LHCN-M2 (cell line): Measurements from ENCODE around the gene CCDC192. TPM values are rescaled to one million over a fixed set of nuclear protein-coding genes. Genes with fewer than 3 reads are reported as not detected.
"Not testable (repeated sequence)": the region's sequence is repeated elsewhere in the genome, so short reads cannot be mapped to it uniquely, and the experiment has no call there.

Experiments
- DNase-seq: peaks from one replicate; pipeline ENCODE4 v3.0.0-alpha.2; 2012; ENCODE audit warnings: low read depth
- total RNA-seq: library from RNA; depleted of rRNA; stranded (reverse); fragments of >200 nt; gene quantifications from 2 replicates; pipeline ENCODE4 v1.2.3, GENCODE V29; 2014

CCDC192 gene
- total RNA-seq, 1 experiment from 2014 or later, result not detected

- peak; percentile 40 for DNase-seq
Measured at GRCh38 chr5:127844581-127845021, 141.4 kb downstream of the CCDC192 start.

- DNase-seq, result no peak
Measured at GRCh38 chr5:127846884-127847283, 143.7 kb downstream of the CCDC192 start.

DNA sequence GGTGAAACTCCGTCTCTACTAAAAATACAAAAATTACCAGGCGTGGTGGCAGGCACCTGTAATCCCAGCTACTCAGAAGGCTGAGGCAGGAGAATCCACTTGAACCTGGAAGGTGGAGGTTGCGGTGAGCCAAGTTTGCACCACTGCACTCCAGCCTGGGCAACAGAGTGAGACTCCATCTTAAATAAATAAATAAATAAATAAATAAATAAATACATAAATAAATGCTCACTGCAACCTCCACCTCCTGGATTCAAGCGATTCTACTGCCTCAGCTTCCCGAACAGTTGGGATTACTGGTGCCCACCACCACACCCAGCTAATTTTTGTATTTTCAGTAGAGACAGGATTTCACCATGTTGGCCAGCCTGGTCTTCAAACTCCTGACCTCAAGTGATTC, 144.4 kb downstream of the CCDC192 start:
- not testable (repeated sequence) for DNase-seq

- no peak for DNase-seq
Measured at GRCh38 chr5:127848098-127848497, 144.9 kb downstream of the CCDC192 start.

- no peak for DNase-seq
Measured at GRCh38 chr5:127849408-127849807, 146.2 kb downstream of the CCDC192 start.

GRCh38 chr5:127849891-127850290, 146.7 kb downstream of the CCDC192 start:
- DNase-seq, result no peak

GRCh38 chr5:127851964-127852363, 148.8 kb downstream of the CCDC192 start:
- DNase-seq, result no peak

DNA sequence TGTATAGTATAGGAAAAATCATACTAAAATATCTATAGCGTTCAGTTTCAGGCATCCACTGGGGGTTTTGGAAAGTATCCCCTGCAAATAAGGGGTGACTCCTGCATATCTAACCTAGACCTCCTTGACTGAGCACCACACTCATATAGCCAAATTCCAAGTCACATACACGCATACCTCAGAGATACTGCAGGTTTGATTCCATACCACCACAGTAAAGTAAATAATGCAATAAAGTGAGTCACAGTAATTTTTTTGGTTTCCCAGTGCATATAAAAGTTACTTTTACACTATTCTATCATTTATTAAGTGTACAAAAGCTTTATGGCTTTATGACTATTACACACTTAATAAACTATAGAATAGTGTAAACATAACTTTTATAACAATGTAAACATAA, 151.3 kb downstream of the CCDC192 start:
- DNase-seq, result no peak

DNA sequence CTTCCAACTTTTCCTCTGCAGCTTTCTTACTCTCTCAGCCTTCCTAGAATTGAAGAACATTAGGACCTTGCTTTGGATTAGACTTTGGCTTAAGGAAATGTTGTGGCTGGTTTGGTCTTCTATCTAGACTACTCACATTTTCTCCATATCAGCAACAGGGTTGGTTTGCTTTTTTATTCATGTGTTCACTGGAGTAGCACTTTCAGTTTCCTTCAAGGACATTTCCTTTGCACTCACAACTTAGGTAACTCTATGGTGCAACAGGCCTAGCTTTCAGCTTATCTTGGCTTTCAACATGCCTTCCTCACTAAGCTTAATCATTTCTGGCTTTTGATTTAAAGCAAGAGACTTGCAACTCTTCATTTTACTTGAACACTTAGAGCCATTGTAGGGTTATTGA, 153.1 kb downstream of the CCDC192 start:
- DNase-seq, result no peak

DNA sequence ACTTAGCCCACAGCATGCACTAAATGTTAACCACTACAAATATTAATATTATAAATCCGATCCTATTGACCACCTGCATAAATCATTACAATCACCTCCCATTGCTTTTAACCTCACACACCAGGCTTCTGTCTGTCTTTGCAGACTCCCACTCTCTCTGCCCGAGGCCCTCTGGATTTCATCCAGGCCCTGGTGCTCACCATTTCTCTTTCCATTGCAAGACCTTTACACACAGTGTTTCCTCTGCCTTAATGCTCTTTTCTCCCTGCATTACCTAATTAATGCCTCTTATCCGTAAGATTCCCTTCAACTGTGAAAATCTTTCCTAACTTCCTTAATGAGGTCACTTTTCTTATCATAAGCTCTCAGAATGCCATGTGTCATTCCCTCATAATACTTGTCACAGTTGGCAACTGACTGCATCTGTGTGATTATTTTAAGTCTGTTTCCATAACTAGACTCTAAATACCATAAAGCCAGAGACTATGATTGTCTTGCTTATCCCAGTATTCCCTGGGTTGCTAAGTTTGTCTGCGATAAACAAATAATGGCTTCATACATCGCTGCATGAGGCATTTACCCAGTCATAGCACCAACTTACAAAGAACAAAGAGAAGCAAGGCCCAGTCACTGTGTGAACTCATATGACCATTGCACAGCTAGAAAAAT, 155.1 kb downstream of the CCDC192 start:
- no peak for DNase-seq

GRCh38 chr5:127860291-127860690, 157.1 kb downstream of the CCDC192 start:
- DNase-seq, result no peak

DNA sequence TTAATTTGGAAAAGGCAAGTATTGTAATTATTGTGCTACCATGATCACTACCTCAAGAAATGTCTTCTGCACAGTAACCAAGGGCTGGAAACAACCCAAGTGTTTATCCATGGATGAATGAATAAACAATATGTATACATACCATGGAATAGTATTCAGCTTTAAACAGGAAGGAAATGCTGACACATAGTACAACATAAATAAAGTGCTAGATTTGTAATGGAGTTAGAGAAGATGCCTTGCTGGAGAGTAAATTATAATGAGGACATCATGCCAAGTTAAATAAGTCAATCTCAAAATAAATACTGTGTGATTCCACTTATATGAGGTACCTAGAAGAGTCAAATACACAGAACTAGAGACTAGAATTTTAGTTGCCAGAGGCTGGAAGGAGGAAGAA, 160.0 kb downstream of the CCDC192 start:
- DNase-seq, result no peak

DNA sequence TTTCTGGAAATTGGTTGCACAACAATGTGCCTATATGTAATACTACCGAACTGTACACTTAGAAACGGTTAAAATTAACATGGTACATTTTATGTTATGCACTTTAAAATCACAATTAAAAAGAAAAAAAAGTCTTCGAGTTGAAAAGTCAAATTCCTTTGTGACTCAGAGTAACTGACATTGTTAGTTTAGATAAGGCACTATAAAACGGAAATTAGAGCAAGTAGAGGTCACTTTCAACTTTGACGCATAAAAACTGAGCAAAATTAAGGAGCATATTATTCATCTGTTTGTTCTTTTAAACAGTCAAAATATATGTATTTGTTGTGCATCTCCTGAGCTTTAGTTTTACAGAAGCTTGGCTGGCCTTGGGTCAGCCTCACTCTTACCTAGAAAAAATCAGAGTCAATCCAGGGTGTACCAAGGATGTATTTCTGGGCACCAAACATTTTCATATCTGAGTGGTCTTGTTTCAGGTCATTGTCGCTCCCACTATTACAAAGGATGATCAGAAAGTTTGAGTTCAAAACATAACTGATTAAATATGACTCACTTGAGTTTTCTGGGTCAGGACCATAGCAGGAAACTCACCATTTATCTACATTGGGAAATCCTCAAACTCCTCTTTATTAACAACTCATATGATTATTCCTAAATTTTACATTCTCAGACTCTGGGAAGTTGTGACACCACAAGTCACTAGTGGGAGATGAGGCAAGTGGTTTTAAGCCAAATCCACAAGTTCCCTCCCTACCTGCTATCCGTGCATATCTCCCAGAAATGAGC, 160.6 kb downstream of the CCDC192 start:
- DNase-seq, result no peak

DNA sequence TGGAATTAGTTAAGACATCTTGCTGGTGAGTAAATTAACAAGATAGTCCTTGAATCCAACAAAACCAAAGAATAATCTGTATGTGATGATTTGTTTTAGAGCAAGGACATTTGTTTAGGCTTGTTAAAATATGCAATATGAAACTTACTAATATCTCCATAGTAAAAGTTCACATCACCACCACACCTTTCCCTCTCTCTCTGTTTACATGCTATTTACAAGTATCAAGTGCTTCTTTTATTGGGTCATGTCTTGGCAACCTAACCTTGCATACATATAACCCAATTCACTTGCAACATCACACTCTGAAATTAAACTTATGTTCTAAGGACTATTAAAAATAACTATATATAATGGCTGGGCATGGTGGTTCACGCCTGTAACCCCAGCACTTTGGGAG, 161.3 kb downstream of the CCDC192 start:
- DNase-seq, result no peak

DNA sequence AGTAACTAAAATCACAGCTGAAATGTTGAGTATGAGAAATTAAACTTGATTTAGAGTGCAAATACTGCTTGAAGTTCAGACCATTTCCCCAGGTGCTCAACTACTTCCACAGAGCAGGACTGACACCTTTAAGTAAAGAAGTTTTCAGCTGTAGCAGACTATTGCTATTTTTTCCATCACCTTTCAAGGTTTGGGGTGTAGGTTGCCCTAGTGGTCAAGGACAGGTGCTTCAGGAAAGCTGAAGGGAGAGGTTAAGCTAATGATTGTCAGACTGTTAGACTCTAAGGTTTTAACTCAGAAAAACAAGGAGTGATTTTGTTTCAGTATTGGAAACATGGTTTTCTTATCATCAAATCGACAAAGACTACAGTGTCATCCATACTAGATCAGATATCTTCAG, 162.1 kb downstream of the CCDC192 start:
- DNase-seq, result no peak

DNA sequence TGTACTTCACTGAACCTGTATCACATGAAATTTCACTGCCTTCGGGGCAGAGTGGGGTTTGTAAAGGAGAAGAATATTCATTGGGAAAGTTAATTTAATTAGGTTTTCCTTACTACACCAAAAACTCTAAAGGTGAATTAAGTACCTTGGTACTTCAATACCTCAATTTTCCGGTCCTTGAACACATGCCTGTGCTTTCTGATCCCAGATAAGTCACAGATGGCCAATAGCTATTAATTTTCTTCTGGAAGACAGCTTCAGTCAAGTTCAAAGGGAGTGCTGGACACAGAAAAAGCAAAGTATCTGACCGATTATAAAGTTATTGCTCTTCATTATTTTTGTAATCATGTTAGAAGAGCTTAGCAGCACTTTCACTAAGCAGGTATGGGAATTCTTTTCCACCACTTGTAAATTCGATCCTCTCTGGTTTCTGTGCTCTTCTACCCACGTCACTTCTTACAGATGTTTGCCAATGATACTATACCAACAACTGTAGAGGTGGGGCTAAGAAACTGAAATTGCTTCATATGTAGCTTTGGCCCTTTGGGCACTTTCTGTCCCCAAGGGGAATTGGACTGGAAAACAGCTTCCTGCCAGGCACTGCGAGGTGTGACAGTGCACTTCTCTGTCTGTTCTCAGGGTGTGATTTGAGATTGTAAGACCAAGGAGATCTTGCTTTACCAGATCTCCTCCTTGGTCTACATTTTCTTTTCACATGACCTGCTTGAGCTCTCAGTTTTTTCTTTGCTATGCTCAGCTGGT, 164.0 kb downstream of the CCDC192 start:
- no peak for DNase-seq

DNA sequence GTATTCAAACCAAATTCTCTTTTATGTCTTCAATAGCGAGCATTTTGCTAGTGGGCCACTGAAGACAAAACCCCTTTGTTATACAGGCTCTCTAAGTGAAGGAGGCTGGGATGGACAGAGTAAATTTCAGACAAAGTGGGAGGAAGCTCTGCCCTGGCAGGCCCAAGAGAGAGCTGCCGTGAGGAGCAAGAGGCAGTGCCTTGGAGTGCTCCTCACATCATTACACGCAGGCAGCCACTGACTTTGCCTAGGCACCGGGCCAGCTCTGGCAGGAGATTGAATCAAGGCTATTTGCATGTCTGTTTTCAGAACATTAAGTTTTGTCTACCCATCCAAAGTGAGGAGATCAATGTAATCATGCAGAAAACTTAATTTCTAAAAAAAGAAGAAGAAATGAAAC, 167.7 kb downstream of the CCDC192 start:
- DNase-seq, result no peak

GRCh38 chr5:127871503-127872153, 168.4 kb downstream of the CCDC192 start:
- peak; percentile 71 for DNase-seq

GRCh38 chr5:127872494-127872893, 169.3 kb downstream of the CCDC192 start:
- no peak for DNase-seq

- DNase-seq, result peak; percentile 70
Measured at GRCh38 chr5:127875235-127876021, 172.2 kb downstream of the CCDC192 start.

- peak; percentile 44 for DNase-seq
Measured at GRCh38 chr5:127876384-127876783, 173.2 kb downstream of the CCDC192 start.
